Panc1 (cell line): ENCODE results near the gene GPRC5B. TPM values are rescaled to one million over a fixed set of nuclear protein-coding genes. Genes with fewer than 3 reads are reported as not detected.

Experiments used
- ATAC-seq: fragments of 200-7000 bp; cut with Tn5 transposase; 2 replicates; pipeline ENCODE4 v1.9.1; 2020; ENCODE audit warnings: mild to moderate bottlenecking, moderate library complexity
- BruUV-seq: library from RNA; stranded (reverse); fragments of 400-500 nt; replicated peaks from 2 replicates; lab custom pipeline; 2021; lab: Mats Ljungman, UMichigan
- CTCF ChIA-PET: fragments of 300-600 bp; sonication (Branson Sonifier 250); formaldehyde crosslinking; loops from one replicate; lab custom pipeline; 2022; ENCODE audit warnings: antibody characterized with exemption; lab: Charles Lee
- POLR2A ChIA-PET: fragments of 300-600 bp; sonication (Branson Sonifier 250); formaldehyde crosslinking; loops from one replicate; lab custom pipeline; 2022; ENCODE audit warnings: antibody characterized with exemption; lab: Charles Lee
- DNase-seq: peaks from one replicate; pipeline ENCODE4 v3.0.0-alpha.2; 2010; ENCODE audit warnings: low read depth, low spot score
- H3K27ac ChIP-seq: 2 replicates; pipeline ENCODE4 v1.5.1; 2011; ENCODE audit warnings: mild to moderate bottlenecking, low read length, inconsistent platforms
- H3K27me3 ChIP-seq: fragments of 200-500 bp; sonication (Bioruptor generic); 2 replicates; pipeline ENCODE4 v1.6.0; 2014; ENCODE audit warnings: low read length, inconsistent platforms; ENCODE audit not compliant: control insufficient read depth, insufficient read depth
- H3K36me3 ChIP-seq: fragments of 200-500 bp; sonication (Bioruptor generic); 2 replicates; pipeline ENCODE4 v1.5.1; 2014; ENCODE audit warnings: inconsistent platforms, mild to moderate bottlenecking, low read length, moderate library complexity; ENCODE audit not compliant: control insufficient read depth, insufficient read depth
- H3K4me1 ChIP-seq: 2 replicates; pipeline ENCODE4 v1.5.1; 2011; ENCODE audit warnings: inconsistent platforms, mild to moderate bottlenecking, low read length, moderate library complexity; ENCODE audit not compliant: control insufficient read depth, insufficient read depth
- H3K4me3 ChIP-seq, 2 experiments: 2 replicates each; pipeline ENCODE4 v1.5.1; 2011 to 2012; ENCODE audit warnings: low read depth in 2 of 2, low read length in 2 of 2, mild to moderate bottlenecking in 2 of 2, inconsistent platforms in 1 of 2, moderate library complexity in 1 of 2
- H3K9me3 ChIP-seq: fragments of 200-500 bp; sonication (Bioruptor generic); 2 replicates; pipeline ENCODE4 v1.5.1; 2014; ENCODE audit warnings: low read depth, mild to moderate bottlenecking, inconsistent platforms, low read length, moderate library complexity; ENCODE audit not compliant: control insufficient read depth, insufficient read depth
- POLR2AphosphoS5 ChIP-seq: IDR thresholded peaks from 2 replicates; pipeline ENCODE4 v1.6.1; 2012; ENCODE audit warnings: mild to moderate bottlenecking, low read depth, low read length, moderate library complexity
- SIN3A ChIP-seq: IDR thresholded peaks from 2 replicates; pipeline ENCODE4 v1.6.1; 2012; ENCODE audit warnings: low read depth, mild to moderate bottlenecking, low read length, moderate library complexity, borderline replicate concordance; ENCODE audit not compliant: insufficient read depth
- TCF7L2 ChIP-seq: IDR thresholded peaks from 2 replicates; pipeline ENCODE4 v1.6.1; 2011; ENCODE audit warnings: mild to moderate bottlenecking, low read depth, low read length, inconsistent platforms
- in situ Hi-C: cut with HindIII; loops from 2 replicates; pipeline ENCODE4 v1.10.0; 2016; ENCODE audit warnings: low sequenced_read_pairs, low pct_unique_long_range_greater_than_20kb
- intact Hi-C: fragments of 100-400 bp; cut with micrococcal nuclease; formaldehyde crosslinking; loops from one replicate; pipeline ENCODE4 v1.10.0; 2022; ENCODE audit not compliant: unreplicated experiment
- total RNA-seq: library from RNA; stranded (reverse); gene quantifications from one replicate; pipeline ENCODE4 v1.2.1, GENCODE V29; 2021; ENCODE audit not compliant: unreplicated experiment
- TF ChIP-seq, protein P1 (sequence below), 2 experiments: IDR thresholded peaks; 2 replicates each; pipeline ENCODE4 v1.6.1; 2011 to 2012; ENCODE audit warnings: low read depth in 2 of 2, control low read depth in 1 of 2, low read length in 1 of 2, mild to moderate bottlenecking in 1 of 2, moderate library complexity in 1 of 2; ENCODE audit not compliant: insufficient read depth in 1 of 2
- TF ChIP-seq, protein P2 (sequence below): fragments of 450-650 bp; IDR thresholded peaks from 2 replicates; pipeline ENCODE4 v1.5.1; 2017; ENCODE audit warnings: mild to moderate bottlenecking

Gene GPRC5B
- total RNA-seq, 1 experiment from 2014 or later, result 10.4 TPM

DNA sequence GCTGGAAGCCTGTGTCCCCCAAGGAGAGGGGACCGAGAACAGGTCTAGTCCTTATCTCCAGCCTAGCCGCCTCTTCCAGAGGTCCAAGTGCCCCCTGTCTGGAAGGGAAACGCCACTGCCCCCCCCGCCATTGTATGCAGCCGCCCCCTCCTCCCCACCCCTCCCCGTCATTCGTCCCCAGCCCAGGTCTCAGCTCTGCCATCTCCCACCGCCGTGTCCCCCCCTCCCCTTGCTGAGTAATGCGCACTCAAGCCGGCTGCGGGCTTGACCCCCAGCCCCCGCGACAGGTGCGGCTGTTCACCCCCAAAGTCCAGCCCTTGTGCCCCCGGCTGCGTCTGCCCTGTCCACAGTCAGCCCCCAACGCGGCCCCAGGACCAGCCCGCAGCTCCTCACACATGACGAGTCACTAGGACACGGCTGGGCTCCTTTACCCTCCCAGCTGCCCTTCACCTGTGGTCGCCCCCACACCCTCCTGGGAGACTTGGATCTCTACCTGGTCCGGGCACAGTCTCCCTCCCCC is 622 bp downstream of the GPRC5B start:
- Histone ChIP-seq H3K4me1 (peaks cover 27% of the 10 kb centered on the region), H3K4me3 (peak overlapping the region; percentile 56 to 78), H3K9me3 (no peaks in the 10 kb centered on the region), H3K27ac (no peak overlapping the region), H3K36me3 (no peaks in the 10 kb centered on the region), H3K27me3 (no peaks in the 10 kb centered on the region)
- DNase-seq (no peak), ATAC-seq (0 out of 2 replicates have a peak, but pooled peaks have one; percentile 23)
- intact Hi-C loops (no loop called here), in situ Hi-C loops (loop anchor here (25.0 kb wide), 1 partner anchor 247 kb away; no protein-coding TSS in a partner anchor)
- TF ChIP-seq SIN3A (no peak), POLR2AphosphoS5 (no peak), TCF7L2 (no peak)
- TF ChIP-seq, protein P1, sequence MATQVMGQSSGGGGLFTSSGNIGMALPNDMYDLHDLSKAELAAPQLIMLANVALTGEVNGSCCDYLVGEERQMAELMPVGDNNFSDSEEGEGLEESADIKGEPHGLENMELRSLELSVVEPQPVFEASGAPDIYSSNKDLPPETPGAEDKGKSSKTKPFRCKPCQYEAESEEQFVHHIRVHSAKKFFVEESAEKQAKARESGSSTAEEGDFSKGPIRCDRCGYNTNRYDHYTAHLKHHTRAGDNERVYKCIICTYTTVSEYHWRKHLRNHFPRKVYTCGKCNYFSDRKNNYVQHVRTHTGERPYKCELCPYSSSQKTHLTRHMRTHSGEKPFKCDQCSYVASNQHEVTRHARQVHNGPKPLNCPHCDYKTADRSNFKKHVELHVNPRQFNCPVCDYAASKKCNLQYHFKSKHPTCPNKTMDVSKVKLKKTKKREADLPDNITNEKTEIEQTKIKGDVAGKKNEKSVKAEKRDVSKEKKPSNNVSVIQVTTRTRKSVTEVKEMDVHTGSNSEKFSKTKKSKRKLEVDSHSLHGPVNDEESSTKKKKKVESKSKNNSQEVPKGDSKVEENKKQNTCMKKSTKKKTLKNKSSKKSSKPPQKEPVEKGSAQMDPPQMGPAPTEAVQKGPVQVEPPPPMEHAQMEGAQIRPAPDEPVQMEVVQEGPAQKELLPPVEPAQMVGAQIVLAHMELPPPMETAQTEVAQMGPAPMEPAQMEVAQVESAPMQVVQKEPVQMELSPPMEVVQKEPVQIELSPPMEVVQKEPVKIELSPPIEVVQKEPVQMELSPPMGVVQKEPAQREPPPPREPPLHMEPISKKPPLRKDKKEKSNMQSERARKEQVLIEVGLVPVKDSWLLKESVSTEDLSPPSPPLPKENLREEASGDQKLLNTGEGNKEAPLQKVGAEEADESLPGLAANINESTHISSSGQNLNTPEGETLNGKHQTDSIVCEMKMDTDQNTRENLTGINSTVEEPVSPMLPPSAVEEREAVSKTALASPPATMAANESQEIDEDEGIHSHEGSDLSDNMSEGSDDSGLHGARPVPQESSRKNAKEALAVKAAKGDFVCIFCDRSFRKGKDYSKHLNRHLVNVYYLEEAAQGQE (IDR thresholded peaks at IDR 0.05; ENCODE audit: insufficient read depth in 1 of 2, low read depth in 2 of 2, low read length in 1 of 2), result no peak
- TF ChIP-seq, protein P2, sequence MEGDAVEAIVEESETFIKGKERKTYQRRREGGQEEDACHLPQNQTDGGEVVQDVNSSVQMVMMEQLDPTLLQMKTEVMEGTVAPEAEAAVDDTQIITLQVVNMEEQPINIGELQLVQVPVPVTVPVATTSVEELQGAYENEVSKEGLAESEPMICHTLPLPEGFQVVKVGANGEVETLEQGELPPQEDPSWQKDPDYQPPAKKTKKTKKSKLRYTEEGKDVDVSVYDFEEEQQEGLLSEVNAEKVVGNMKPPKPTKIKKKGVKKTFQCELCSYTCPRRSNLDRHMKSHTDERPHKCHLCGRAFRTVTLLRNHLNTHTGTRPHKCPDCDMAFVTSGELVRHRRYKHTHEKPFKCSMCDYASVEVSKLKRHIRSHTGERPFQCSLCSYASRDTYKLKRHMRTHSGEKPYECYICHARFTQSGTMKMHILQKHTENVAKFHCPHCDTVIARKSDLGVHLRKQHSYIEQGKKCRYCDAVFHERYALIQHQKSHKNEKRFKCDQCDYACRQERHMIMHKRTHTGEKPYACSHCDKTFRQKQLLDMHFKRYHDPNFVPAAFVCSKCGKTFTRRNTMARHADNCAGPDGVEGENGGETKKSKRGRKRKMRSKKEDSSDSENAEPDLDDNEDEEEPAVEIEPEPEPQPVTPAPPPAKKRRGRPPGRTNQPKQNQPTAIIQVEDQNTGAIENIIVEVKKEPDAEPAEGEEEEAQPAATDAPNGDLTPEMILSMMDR, result no peak
- ChIA-PET POLR2A (interaction anchor here (0.6 kb wide), 1 partner anchor 216 kb away, joined by 3 read pairs; no protein-coding TSS in a partner anchor), CTCF (no interaction called here)
- BruUV-seq, result no TSS peak

DNA sequence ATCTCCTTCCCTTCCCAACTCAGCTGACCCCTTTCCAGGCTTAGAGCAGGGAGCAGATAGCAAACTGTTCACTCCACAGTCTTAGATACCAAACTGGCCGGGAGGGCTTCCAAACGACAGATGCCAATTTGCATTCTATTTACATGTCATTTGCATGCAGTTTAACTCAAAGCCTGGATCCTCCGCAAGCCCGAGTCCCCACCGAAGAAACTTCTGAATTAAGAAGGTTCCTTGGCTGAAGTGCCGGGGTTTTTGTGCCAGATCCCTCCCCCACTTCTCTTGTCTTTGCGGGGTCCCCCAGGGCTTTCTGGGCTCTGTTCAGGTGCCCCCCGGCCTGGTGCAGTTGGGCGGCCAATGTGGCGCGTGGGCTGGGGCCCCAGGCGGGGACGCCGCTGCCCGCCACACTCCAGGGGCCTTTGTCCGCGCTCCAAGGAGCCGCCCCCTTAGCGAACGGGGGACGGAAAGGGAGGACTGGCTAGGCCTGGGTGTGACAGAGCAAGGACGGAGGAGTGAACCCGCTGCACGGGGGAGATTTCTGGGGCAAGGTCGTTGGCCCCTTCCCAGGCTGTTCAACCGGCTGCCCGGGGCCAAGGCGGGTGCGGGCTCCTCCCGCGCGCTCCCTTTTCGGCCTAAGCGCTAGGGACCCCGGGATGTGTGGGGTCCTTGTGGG is 1.2 kb downstream of the GPRC5B start:
- H3K36me3 ChIP-seq, result no peaks in the 10 kb centered on the region
- no peaks in the 10 kb centered on the region for H3K9me3 ChIP-seq
- no TSS peak for BruUV-seq
- intact Hi-C loops, result no loop called here
- H3K4me3 ChIP-seq, result peak overlapping the region in 1 of 2 experiments; percentile 24; a peak in 3 of 4 replicates
- DNase-seq, result no peak
- TF ChIP-seq TCF7L2 (no peak), SIN3A (no peak), POLR2AphosphoS5 (no peak)
- TF ChIP-seq, protein P1 (IDR thresholded peaks at IDR 0.05; ENCODE audit: insufficient read depth in 1 of 2, low read depth in 2 of 2, low read length in 1 of 2), result no peak
- TF ChIP-seq, protein P2, result no peak
- H3K4me1 ChIP-seq, result peaks cover 27% of the 10 kb centered on the region
- no peak for ATAC-seq
- H3K27ac ChIP-seq, result no peak overlapping the region
- no peaks in the 10 kb centered on the region for H3K27me3 ChIP-seq
- ChIA-PET POLR2A (interaction anchor here (0.6 kb wide), 1 partner anchor 216 kb away, joined by 3 read pairs; no protein-coding TSS in a partner anchor), CTCF (interaction anchor here (1.4 kb wide), 1 partner anchor 282 kb away, joined by 6 read pairs; no protein-coding TSS in a partner anchor)
- in situ Hi-C loops, result loop anchor here (25.0 kb wide), 1 partner anchor 246 kb away; no protein-coding TSS in a partner anchor
